Measurements from ENCODE around the gene ID3.

- TF ChIP-seq CTCF (IDR thresholded peaks at IDR 0.05) (no peak), POLR2A (IDR thresholded peaks at IDR 0.05) (no peak)
These were observed 19.2 kb upstream of the ID3 start for GRCh38 chr1:23578311-23578996.
